Mammary epithelial cell (primary cell): ENCODE data around the gene MYO5C.

Experiments used
- CTCF ChIP-seq, 2 donors: IDR thresholded peaks in 1 of 2; conservative IDR thresholded peaks in 1 of 2; 2 replicates each; pipeline ENCODE4 v1.5.1; 2011 to 2012; ENCODE audit warnings: inconsistent platforms in 2 of 2, low read length in 2 of 2, mild to moderate bottlenecking in 2 of 2, control low read depth in 1 of 2, low read depth in 1 of 2; ENCODE audit not compliant: insufficient read depth in 1 of 2; ENCODE audit errors: extremely low read depth in 1 of 2
- EZH2 ChIP-seq: IDR thresholded peaks from 2 replicates; pipeline ENCODE4 v1.6.1; 2012; ENCODE audit warnings: low read length, inconsistent platforms, borderline replicate concordance

- TF ChIP-seq CTCF (conservative IDR thresholded peaks at IDR 0.05 in 1 of 2, IDR thresholded peaks at IDR 0.05 in 1 of 2; ENCODE audit: extremely low read depth in 1 of 2, insufficient read depth in 1 of 2, low read depth in 1 of 2, low read length in 2 of 2), result no peak
- no peak for TF ChIP-seq EZH2
Measured at GRCh38 chr15:52143873-52144272, 151.7 kb downstream of the MYO5C start.
